ENCODE measurements around the gene BAG3.
A peak's percentile ranks its signal among the peaks of the same experiment; 100 is the strongest.
"Not testable (repeated sequence)": the region's sequence is repeated elsewhere in the genome, so short reads cannot be mapped to it uniquely, and the experiment has no call there.

Gene BAG3

GRCh38 chr10:119650692-119651513, at the start of gene BAG3:
Gene BAG3, plus strand, starts transcription at chr10:119651380. Its CDS starts 296 bp downstream, at chr10:119651676.
- peak; percentile 66 for DNase-seq

GRCh38 chr10:119602241-119603095, 48.7 kb upstream of the BAG3 start:
- DNase-seq, result peak; percentile 32

- no peak for DNase-seq
Observed at GRCh38 chr10:119604468-119604867, 46.7 kb upstream of the BAG3 start.

- peak; percentile 24 for DNase-seq
Observed at GRCh38 chr10:119608316-119609155, 42.6 kb upstream of the BAG3 start.

- no peak for DNase-seq
Observed at GRCh38 chr10:119609516-119609915, 41.7 kb upstream of the BAG3 start.

- DNase-seq, result no peak
Observed at GRCh38 chr10:119611433-119611832, 39.7 kb upstream of the BAG3 start.

- DNase-seq, result no peak
Observed at GRCh38 chr10:119613741-119614140, 37.4 kb upstream of the BAG3 start.

- DNase-seq, result no peak
Observed at GRCh38 chr10:119614686-119615085, 36.5 kb upstream of the BAG3 start.

GRCh38 chr10:119616882-119617570, 34.2 kb upstream of the BAG3 start:
- no peak for DNase-seq

- no peak for DNase-seq
Observed at GRCh38 chr10:119619215-119619614, 32.0 kb upstream of the BAG3 start.

GRCh38 chr10:119619811-119620210, 31.4 kb upstream of the BAG3 start:
- not testable (repeated sequence) for DNase-seq

GRCh38 chr10:119620241-119621077, 30.7 kb upstream of the BAG3 start:
- no peak for DNase-seq

- DNase-seq, result no peak
Observed at GRCh38 chr10:119621078-119621384, 30.1 kb upstream of the BAG3 start.

GRCh38 chr10:119625570-119626280, 25.5 kb upstream of the BAG3 start:
- DNase-seq, result no peak

- no peak for DNase-seq
Observed at GRCh38 chr10:119630300-119630699, 20.9 kb upstream of the BAG3 start.

- DNase-seq, result no peak
Observed at GRCh38 chr10:119633538-119634218, 17.5 kb upstream of the BAG3 start.

GRCh38 chr10:119634219-119634544, 17.0 kb upstream of the BAG3 start:
- DNase-seq, result no peak

- no peak for DNase-seq
Observed at GRCh38 chr10:119637631-119638030, 13.5 kb upstream of the BAG3 start.

- DNase-seq, result no peak
Observed at GRCh38 chr10:119638982-119639381, 12.2 kb upstream of the BAG3 start.

GRCh38 chr10:119640384-119640783, 10.8 kb upstream of the BAG3 start:
- DNase-seq, result no peak
